ENCODE results near the gene MYOG.

DNA sequence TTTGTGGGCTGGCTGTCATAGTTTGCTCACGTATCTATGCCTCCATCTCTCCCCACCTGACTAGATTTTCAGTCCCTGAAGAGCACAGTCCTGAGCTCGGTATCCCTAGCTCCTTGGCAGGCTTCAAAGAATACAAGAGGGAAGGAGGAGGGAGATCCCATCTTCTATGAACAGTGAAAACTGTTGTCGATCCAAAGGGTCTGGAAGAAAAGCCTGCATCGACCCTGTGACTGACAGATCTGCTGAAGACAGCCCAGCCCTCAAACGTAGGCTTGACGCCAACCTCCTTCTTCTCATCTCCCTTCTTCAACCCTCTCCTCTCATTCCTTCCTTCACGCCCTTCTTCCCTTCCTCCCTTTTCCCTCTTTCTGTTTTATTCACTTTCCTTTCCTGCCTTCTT is 28.4 kb upstream of the MYOG start:
- TF ChIP-seq POLR2A (IDR thresholded peaks at IDR 0.05; ENCODE audit: low read length) (no peak), GATA1 (IDR thresholded peaks at IDR 0.05; ENCODE audit: low read depth, low read length) (no peak)
